Ramos (cell line): ENCODE results near the gene CABLES2.

ENCODE experiments used
- in situ Hi-C: fragments of 300-500 bp; cut with MboI; formaldehyde crosslinking; loops from one replicate; pipeline ENCODE4 v1.14.3; 2022; ENCODE audit warnings: low sequenced_read_pairs; ENCODE audit not compliant: unreplicated experiment

Gene CABLES2

GRCh38 chr20:62408055-62408454 lies 970 bp upstream of the CABLES2 start:
- in situ Hi-C loops = loop anchor here (10.0 kb wide), 1 partner anchor 387 kb away; the partner anchor contains the start of gene MRGBP

- in situ Hi-C loops = loop anchor here (10.0 kb wide), 1 partner anchor 388 kb away; the partner anchor contains the start of gene MRGBP
Measured at GRCh38 chr20:62406635-62407176, 379 bp downstream of the CABLES2 start.

- in situ Hi-C loops = loop anchor here (10.0 kb wide), 1 partner anchor 389 kb away; the partner anchor contains the start of gene MRGBP
Measured at GRCh38 chr20:62405981-62406513, 1.0 kb downstream of the CABLES2 start.

GRCh38 chr20:62405108-62405980 lies 1.7 kb downstream of the CABLES2 start:
- in situ Hi-C loops = loop anchor here (10.0 kb wide), 1 partner anchor 389 kb away; the partner anchor contains the start of gene MRGBP

GRCh38 chr20:62404761-62405107 lies 2.4 kb downstream of the CABLES2 start:
- in situ Hi-C loops = loop anchor here (10.0 kb wide), 1 partner anchor 390 kb away; the partner anchor contains the start of gene MRGBP

- in situ Hi-C loops = loop anchor here (10.0 kb wide), 1 partner anchor 391 kb away; the partner anchor contains the start of gene MRGBP
Measured at GRCh38 chr20:62404112-62404665, 2.9 kb downstream of the CABLES2 start.

- in situ Hi-C loops = loop anchor here (10.0 kb wide), 1 partner anchor 391 kb away; the partner anchor contains the start of gene MRGBP
Measured at GRCh38 chr20:62403331-62403730, 3.8 kb downstream of the CABLES2 start.

- in situ Hi-C loops = loop anchor here (10.0 kb wide), 1 partner anchor 392 kb away; the partner anchor contains the start of gene MRGBP
Measured at GRCh38 chr20:62402456-62403150, 4.5 kb downstream of the CABLES2 start.

- in situ Hi-C loops = loop anchor here (10.0 kb wide), 1 partner anchor 393 kb away; the partner anchor contains the start of gene MRGBP
Measured at GRCh38 chr20:62401331-62401779, 5.7 kb downstream of the CABLES2 start.

GRCh38 chr20:62400541-62400940 lies 6.5 kb downstream of the CABLES2 start:
- in situ Hi-C loops = loop anchor here (10.0 kb wide), 1 partner anchor 394 kb away; the partner anchor contains the start of gene MRGBP

GRCh38 chr20:62400021-62400420 lies 7.1 kb downstream of the CABLES2 start:
- in situ Hi-C loops = loop anchor here (10.0 kb wide), 1 partner anchor 395 kb away; the partner anchor contains the start of gene MRGBP

- in situ Hi-C loops = no loop called here
Measured at GRCh38 chr20:62398120-62398821, 8.8 kb downstream of the CABLES2 start.

GRCh38 chr20:62396367-62397239 lies 10.5 kb downstream of the CABLES2 start:
- in situ Hi-C loops = no loop called here

- in situ Hi-C loops = no loop called here
Measured at GRCh38 chr20:62395311-62396242, 11.5 kb downstream of the CABLES2 start.

GRCh38 chr20:62394248-62395245 lies 12.5 kb downstream of the CABLES2 start:
- in situ Hi-C loops = no loop called here

- in situ Hi-C loops = no loop called here
Measured at GRCh38 chr20:62393830-62394229, 13.3 kb downstream of the CABLES2 start.
